ENCODE results near the gene AMHR2.
"Not testable (repeated sequence)": the region's sequence is repeated elsewhere in the genome, so short reads cannot be mapped to it uniquely, and the experiment has no call there.

AMHR2 gene

DNA sequence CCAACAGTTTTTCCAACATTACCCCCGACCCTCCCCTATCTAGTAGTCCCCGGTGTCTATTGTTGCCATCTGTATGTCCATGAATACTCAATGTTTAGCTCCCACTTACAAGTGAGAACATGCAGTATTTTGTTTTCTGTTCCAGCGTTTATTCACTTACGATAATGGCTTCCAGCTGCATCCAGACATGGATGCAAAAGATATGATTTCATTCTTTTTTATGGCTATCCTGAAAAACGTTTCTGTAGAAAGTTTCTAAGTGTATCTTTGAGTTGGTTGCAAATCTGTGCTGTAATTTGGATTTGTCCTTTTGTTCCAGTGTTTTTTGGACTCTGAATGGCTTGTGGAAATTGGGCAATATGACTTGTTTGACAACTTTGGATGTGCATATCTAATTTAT is 31.9 kb upstream of the AMHR2 start:
- Mint-ChIP-seq H3K36me3 (ENCODE audit: low read depth) (peaks cover 59% of the 10 kb centered on the region), H3K4me1 (ENCODE audit: low read depth) (peaks cover 50% of the 10 kb centered on the region)

DNA sequence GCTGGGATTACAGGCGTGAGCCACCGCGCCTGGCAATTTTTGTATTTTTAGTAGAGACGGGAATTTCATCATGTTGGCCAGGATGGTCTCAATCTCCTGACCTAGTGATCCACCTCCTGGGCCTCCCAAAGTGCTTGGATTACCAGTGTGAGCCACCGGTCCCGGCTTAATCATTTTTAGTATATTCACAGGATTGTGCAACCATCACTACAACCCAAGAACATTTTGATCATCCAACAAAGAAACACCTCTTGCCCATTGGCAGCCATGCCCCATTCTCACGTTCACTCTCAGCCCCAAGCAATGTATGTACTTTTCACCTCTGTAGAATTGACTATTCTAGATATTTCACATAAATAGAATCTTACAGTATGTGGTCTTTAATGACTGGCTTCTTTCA is 23.8 kb upstream of the AMHR2 start:
- H3K27me3 Mint-ChIP-seq: no peaks in the 10 kb centered on the region
- no peak overlapping the region for H3K27ac Mint-ChIP-seq
- no peaks in the 10 kb centered on the region for H3K9me3 Mint-ChIP-seq
- H3K4me3 Mint-ChIP-seq: no peak overlapping the region
- DNase-seq: no peak
- H3K4me1 Mint-ChIP-seq (ENCODE audit: low read depth): peaks cover 17% of the 10 kb centered on the region
- peaks cover 54% of the 10 kb centered on the region for H3K36me3 Mint-ChIP-seq (ENCODE audit: low read depth)

More for the DNA sequence above, 31.9 kb upstream of the AMHR2 start:
- Mint-ChIP-seq H3K27me3 (no peaks in the 10 kb centered on the region), H3K27ac (no peak overlapping the region), H3K4me3 (no peak overlapping the region), H3K9me3 (no peaks in the 10 kb centered on the region)
- no peak for DNase-seq

DNA sequence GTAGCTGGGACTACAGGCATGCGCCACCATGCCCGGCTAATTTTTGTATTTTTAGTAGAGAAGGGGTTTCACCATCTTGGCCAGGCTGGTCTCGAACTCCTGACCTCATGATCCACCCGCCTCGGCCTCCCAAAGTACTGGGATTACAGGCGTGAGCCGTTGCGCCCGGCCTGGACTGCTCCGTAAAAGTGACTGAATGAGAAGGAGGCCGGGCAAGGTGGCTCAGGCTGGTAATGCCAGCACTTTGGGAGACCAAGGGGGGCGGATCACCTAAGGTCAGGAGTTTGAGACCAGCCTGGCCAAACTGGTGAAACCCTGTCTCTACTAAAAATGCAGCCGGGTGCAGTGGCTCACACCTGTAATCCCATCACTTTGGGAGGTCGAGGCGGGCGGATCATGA is 21.3 kb upstream of the AMHR2 start:
- H3K36me3 Mint-ChIP-seq (ENCODE audit: low read depth): peaks cover 56% of the 10 kb centered on the region
- H3K4me1 Mint-ChIP-seq (ENCODE audit: low read depth); H3K27me3 Mint-ChIP-seq; H3K9me3 Mint-ChIP-seq; H3K4me3 Mint-ChIP-seq; H3K27ac Mint-ChIP-seq; DNase-seq: not testable (repeated sequence)

DNA sequence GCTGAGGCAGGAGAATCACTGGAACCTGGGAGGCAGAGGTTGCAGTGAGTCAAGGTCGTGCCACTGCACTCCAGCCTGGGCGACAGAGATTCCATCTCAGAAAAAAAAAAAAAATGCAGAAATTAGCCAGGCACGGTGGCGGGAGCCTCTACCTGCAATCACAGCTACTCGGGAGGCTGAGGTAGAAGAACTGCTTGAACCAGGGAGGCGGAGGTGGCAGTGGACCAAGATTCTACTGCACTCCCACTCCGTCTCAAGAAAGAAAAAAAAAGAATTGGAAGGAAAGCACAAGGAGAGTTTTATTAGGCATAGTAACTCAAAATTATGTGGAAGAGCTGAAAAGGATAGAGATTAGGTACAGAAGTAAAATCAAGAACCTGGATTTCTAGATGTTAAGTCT is 20.8 kb upstream of the AMHR2 start:
- Mint-ChIP-seq H3K27me3 (no peaks in the 10 kb centered on the region), H3K36me3 (ENCODE audit: low read depth) (peaks cover 53% of the 10 kb centered on the region), H3K4me1 (ENCODE audit: low read depth) (peaks cover 6% of the 10 kb centered on the region), H3K4me3 (no peak overlapping the region), H3K27ac (no peak overlapping the region), H3K9me3 (no peaks in the 10 kb centered on the region)
- DNase-seq: no peak

DNA sequence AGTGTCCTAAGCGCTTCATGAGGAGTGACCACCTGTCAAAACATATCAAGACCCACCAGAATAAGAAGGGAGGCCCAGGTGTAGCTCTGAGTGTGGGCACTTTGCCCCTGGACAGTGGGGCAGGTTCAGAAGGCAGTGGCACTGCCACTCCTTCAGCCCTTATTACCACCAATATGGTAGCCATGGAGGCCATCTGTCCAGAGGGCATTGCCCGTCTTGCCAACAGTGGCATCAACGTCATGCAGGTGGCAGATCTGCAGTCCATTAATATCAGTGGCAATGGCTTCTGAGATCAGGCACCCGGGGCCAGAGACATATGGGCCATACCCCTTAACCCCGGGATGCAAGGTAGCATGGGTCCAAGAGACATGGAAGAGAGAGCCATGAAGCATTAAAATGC is 12.7 kb upstream of the AMHR2 start:
- DNase-seq: no peak
- H3K36me3 Mint-ChIP-seq (ENCODE audit: low read depth): peaks cover 76% of the 10 kb centered on the region
- no peak overlapping the region for H3K4me3 Mint-ChIP-seq
- H3K9me3 Mint-ChIP-seq: no peaks in the 10 kb centered on the region
- H3K27ac Mint-ChIP-seq: peak overlapping the region; percentile 64
- peaks cover 40% of the 10 kb centered on the region for H3K4me1 Mint-ChIP-seq (ENCODE audit: low read depth)
- H3K27me3 Mint-ChIP-seq: no peaks in the 10 kb centered on the region

DNA sequence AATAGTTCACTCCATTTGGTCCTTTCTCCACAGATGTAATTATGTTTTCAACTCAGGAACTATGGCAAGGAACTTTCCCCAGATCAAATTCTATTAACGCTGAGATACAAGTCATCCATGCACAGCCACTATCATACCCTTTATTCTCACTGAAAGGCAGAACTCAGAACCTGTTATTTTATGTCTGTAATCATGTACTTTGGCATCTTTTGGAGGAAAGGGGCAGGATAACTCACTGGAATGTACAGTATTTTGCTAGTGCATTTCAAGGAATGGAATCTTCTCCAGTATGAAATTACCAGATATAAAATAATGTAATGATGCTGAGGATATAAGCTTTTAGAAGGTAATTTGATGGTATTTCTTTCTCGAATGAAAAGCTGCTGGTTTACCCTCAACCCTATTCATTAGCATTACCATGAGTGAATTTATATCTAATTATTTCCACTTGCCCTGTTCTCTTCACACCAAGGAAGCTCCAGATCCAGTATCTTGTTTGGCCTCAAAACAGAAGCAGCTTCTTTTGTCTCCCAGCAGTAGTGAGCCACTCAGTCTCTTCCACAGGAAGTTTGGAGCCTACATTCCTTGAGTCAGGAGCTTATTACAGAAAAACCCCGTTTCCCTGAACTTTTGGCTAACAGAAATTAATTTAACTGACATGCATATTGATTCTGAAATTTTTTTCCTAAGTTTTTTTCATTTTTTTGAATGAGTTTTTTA is 10.0 kb upstream of the AMHR2 start:
- Mint-ChIP-seq H3K4me3 (no peak overlapping the region), H3K27me3 (no peaks in the 10 kb centered on the region), H3K4me1 (ENCODE audit: low read depth) (peaks cover 62% of the 10 kb centered on the region), H3K36me3 (ENCODE audit: low read depth) (peaks cover 60% of the 10 kb centered on the region), H3K9me3 (no peaks in the 10 kb centered on the region), H3K27ac (peak overlapping the region; percentile 85)
- no peak for DNase-seq

DNA sequence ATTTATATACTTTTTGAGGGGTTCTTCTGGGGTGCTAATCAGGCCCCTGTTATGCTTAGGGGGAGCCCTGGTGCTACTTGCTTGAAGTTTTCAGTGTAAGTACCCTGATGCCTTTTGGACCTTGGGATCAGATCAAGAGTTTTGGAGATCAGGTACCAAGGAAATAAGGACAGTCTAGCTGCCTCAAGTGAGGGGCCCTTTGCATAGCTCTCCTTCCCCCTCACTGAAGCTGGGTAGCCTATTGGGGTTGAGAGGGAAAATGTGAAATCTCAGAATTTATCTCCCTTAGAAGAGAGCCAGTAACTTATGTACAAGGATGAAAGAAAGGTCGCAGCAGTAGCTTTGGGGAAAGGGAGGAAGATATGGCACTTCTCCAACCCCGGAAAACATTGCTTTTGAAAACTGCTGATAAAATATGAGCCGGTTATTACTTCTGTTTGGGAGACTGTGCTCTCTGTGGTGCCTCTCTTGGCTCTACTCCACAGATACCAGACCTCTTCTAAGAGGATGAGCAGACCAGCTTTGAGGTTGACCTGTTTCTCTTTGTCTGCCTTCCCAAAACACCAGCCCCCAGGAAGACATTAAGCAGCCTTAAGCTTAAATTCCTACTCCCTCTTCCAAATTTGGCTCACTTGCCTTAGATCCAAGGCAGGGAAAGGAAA is 8.8 kb upstream of the AMHR2 start:
- Mint-ChIP-seq H3K4me1 (ENCODE audit: low read depth) (peaks cover 71% of the 10 kb centered on the region), H3K4me3 (no peak overlapping the region), H3K9me3 (no peaks in the 10 kb centered on the region), H3K36me3 (ENCODE audit: low read depth) (peaks cover 47% of the 10 kb centered on the region), H3K27ac (peak overlapping the region; percentile 20), H3K27me3 (no peaks in the 10 kb centered on the region)
- no peak for DNase-seq

DNA sequence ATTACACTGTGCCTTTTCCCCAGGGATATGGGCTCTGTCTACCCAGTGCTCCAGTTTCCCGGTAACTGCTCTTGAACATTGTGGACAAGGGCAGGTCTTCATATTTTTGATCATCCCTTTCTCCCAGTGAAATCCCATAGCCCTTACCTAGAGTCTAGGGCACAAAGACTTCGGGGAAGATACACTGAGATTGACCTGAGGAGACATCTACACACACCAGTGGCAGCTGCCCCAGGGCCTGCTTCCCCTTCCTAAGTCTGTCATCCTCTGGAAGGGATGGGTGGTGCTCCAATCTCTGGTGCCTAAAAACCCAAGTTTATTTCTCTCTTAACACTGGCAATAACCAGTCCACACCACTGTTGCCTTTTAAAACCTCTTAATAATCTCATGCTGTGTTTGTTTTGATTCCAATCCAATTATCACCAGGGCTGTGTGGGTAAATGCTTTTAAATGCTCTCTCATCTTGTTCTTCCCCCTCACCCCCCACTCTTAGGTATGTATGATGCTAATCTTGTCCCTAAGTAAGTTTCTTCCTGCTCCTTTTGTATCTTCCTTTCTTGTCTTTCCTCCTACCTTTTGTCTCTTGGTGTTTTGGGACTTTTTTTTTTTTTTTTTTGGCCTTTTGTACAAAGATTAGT is 7.8 kb upstream of the AMHR2 start:
- Mint-ChIP-seq H3K36me3 (ENCODE audit: low read depth) (peaks cover 38% of the 10 kb centered on the region), H3K4me1 (ENCODE audit: low read depth) (peaks cover 73% of the 10 kb centered on the region), H3K27ac (peak overlapping the region; percentile 20)
- not testable (repeated sequence) for H3K27me3 Mint-ChIP-seq, H3K4me3 Mint-ChIP-seq, H3K9me3 Mint-ChIP-seq, DNase-seq

DNA sequence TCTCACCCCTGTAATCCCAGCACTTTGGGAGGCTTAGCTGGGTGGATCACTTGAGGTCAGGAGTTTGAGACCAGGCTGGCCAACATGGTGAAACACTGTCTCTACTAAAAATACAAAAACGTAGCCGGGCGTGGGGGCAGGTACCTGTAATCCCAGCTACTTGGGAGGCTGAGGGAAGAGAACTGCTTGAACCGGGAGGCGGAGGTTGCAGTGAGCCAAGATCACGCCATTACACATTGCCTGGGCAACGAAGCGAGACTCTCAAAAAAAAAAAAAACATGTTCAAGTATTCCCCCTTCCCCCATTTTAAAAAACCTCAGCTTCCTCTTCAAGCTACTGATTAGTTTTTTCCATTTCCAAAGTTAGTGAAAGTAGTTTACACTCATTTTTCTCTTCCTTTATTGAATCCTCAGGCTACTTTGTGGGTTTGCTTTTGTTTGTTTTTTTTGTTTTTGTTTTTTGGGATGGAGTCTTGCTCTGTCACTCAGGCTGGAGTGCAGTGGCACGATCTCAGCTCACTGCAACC is 6.3 kb upstream of the AMHR2 start:
- not testable (repeated sequence) for H3K27me3 Mint-ChIP-seq, H3K9me3 Mint-ChIP-seq
- H3K27ac Mint-ChIP-seq: peak overlapping the region; percentile 79
- DNase-seq: peak; percentile 38
- H3K4me3 Mint-ChIP-seq: peak overlapping the region; percentile 30
- peaks cover 69% of the 10 kb centered on the region for H3K4me1 Mint-ChIP-seq (ENCODE audit: low read depth)
- peaks cover 24% of the 10 kb centered on the region for H3K36me3 Mint-ChIP-seq (ENCODE audit: low read depth)

DNA sequence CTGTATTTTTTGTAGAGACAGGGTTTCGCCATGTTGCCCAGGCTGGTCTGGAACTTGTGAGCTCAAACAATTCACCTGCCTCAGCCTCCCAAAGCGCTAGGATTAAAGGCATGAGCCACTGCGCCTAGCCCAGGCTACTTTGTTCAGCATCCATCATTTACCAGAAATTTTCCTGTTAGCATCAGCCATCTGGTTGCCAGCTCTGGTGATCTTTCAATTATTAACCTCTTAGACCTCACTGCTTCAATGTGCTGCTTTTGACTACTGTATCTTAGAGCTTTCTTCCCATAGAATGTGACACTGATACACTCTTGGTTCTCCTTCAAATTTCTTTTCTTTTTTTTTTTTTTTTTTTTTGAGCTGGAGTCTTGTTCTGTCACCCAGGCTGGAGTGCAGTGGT is 5.4 kb upstream of the AMHR2 start:
- H3K9me3 Mint-ChIP-seq: no peaks in the 10 kb centered on the region
- H3K4me1 Mint-ChIP-seq (ENCODE audit: low read depth): peaks cover 62% of the 10 kb centered on the region
- H3K27ac Mint-ChIP-seq: no peak overlapping the region

DNA sequence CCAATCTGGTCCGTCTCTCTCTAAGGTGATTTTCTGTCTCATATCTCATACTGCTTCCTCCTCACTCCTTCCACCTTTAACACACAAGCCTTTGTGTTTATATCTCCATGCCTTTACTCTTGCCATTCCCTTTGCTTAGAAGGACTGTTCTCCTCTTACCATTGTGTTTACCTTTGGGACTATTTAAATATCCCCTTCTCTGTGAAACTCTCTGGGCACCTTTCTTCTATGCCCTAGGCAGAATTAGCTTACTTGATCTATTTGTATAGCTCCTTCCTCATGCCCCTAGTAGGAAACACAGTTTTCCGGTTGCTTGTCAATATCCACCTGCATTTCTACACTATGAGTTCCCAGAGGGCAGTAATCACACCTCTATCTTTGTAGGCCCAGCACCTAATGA is 3.9 kb upstream of the AMHR2 start:
- DNase-seq: no peak
- Mint-ChIP-seq H3K27ac (no peak overlapping the region), H3K9me3 (no peaks in the 10 kb centered on the region), H3K36me3 (ENCODE audit: low read depth) (peaks cover 5% of the 10 kb centered on the region), H3K4me3 (no peak overlapping the region), H3K27me3 (no peaks in the 10 kb centered on the region), H3K4me1 (ENCODE audit: low read depth) (peaks cover 51% of the 10 kb centered on the region)

More for the DNA sequence above, 5.4 kb upstream of the AMHR2 start:
- no peak for DNase-seq
- Mint-ChIP-seq H3K27me3 (no peaks in the 10 kb centered on the region), H3K36me3 (ENCODE audit: low read depth) (peaks cover 16% of the 10 kb centered on the region), H3K4me3 (no peak overlapping the region)

DNA sequence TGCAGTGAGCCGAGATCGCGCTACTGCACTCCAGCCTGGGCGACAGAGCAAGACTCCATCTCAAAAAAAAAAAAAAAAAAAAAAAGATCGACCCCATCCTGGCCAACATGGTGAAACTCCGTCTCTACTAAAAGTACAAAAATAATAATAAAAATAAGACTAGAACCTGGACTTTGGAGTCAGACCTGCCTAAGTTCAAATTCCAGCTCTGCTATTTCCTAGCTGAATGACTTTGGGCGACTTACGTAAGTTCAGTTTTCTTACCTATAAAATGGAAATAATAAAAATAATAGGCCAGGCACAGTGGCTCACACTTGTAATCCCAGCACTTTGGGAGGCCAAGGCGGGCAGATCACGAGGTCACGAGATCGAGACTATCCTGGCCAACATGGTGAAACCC is 1.4 kb upstream of the AMHR2 start:
- H3K4me1 Mint-ChIP-seq (ENCODE audit: low read depth): peaks cover 32% of the 10 kb centered on the region
- not testable (repeated sequence) for H3K27ac Mint-ChIP-seq; H3K9me3 Mint-ChIP-seq; DNase-seq; H3K27me3 Mint-ChIP-seq; H3K4me3 Mint-ChIP-seq; H3K36me3 Mint-ChIP-seq (ENCODE audit: low read depth)

DNA sequence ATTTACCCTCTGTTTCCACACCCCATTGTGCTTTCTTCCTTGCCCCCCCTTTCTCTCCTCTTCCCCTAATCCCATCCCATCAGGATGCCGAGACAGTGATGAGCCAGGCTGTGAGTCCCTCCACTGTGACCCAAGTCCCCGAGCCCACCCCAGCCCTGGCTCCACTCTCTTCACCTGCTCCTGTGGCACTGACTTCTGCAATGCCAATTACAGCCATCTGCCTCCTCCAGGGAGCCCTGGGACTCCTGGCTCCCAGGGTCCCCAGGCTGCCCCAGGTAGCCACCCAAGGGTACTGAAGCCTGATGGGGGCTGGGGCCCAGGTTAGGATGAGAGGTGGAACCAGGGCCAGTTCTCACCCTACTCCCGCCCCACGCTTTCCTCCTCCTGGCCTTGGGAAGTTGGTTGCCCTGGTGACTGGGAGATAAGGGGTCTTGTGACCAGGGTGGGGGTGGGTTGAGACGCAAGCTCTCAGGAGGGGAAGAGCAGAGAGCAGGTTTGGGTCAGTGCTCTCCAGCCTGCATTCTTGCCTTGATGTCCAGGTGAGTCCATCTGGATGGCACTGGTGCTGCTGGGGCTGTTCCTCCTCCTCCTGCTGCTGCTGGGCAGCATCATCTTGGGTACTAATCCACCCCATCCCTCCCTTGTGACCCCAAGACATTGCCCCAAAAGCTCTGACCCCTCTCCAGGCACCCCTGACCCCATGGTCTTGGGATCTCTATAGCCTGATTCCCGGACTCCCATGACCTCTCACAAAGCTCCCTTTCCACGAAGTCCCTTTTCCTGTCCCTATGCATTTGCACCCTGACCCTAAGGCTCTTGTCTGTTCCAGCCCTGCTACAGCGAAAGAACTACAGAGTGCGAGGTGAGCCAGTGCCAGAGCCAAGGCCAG is 1.2 kb downstream of the AMHR2 start:
- H3K4me1 Mint-ChIP-seq (ENCODE audit: low read depth): peaks cover 26% of the 10 kb centered on the region
- no peak overlapping the region for H3K4me3 Mint-ChIP-seq
- no peak overlapping the region for H3K27ac Mint-ChIP-seq
- H3K27me3 Mint-ChIP-seq: no peaks in the 10 kb centered on the region
- no peak for DNase-seq
- no peaks in the 10 kb centered on the region for H3K36me3 Mint-ChIP-seq (ENCODE audit: low read depth)
- H3K9me3 Mint-ChIP-seq: no peaks in the 10 kb centered on the region

DNA sequence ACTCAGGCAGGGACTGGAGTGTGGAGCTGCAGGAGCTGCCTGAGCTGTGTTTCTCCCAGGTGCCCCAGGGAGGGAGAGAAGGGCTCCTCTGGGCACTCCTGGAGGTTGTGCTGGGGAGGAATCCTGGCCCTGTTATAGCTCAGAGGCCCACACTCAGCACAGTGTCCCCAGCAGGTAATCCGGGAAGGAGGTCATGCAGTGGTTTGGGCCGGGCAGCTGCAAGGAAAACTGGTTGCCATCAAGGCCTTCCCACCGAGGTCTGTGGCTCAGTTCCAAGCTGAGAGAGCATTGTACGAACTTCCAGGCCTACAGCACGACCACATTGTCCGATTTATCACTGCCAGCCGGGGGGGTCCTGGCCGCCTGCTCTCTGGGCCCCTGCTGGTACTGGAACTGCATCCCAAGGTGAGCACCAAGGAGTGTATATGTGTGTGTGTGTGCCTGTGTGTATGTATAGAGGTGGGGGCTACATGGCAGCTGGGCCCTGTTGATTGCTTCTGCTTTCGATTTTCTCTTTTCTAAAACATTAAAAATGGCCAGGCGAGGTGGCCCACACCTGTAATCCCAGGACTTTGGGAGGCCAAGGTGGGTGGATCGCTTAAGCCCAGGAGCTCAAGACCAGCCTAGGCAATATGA is 2.0 kb downstream of the AMHR2 start:
- no peak overlapping the region for H3K4me3 Mint-ChIP-seq
- H3K36me3 Mint-ChIP-seq (ENCODE audit: low read depth): no peaks in the 10 kb centered on the region
- no peak overlapping the region for H3K27ac Mint-ChIP-seq
- no peak for DNase-seq
- H3K4me1 Mint-ChIP-seq (ENCODE audit: low read depth): peaks cover 24% of the 10 kb centered on the region
- H3K27me3 Mint-ChIP-seq: no peaks in the 10 kb centered on the region
- no peaks in the 10 kb centered on the region for H3K9me3 Mint-ChIP-seq

Data from activated T-cell treated with anti-CD3 and anti-CD28 coated beads, Interleukin-2, amount 50 U/mL, for 24 hours (primary cell).